ENCODE results near the gene CFAP99. TPM values are rescaled to one million over a fixed set of nuclear protein-coding genes. Genes with fewer than 3 reads are reported as not detected.

The CFAP99 gene
- polyA plus RNA-seq, 3 donors, result 0.15 to 0.27 TPM; not detected in 1

DNA sequence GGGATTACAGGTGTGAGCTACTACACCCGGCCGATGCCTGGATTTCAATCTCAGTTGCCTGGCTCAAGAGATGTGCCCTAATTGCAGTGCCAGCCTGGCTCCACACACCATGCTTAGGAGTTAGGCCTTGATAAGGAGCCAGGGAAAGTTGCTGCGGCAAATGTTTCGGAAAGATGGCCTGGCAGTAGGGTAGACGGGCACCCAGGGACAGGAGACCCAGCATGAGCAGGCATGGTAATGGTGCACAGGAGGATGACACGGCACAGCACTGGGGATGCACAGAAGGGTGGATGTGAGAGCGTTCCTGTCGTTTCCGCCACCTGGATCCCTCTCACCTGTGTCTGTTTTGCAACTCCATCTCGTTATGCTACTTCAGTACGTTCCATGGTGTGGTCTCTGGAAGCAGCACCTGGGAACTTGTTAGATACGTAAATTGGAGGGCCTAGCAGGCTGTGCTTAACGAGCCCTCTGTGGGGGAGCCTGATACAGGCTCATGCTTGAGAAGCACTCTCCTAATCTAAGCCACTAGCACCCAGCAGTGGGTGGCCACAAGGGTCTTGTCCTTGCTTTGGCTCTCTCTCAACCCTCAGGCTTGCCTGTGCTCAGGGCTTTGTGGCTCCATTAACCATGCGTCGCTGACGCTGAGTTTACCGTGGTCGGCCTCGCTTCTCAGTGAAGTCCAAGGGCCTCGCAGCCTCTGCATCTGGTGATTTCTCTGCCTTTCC is 70.5 kb downstream of the CFAP99 start:
- H3K36me3 Mint-ChIP-seq, result peaks cover 33 to 58% of the 10 kb centered on the region in 2 donors
- intact Hi-C loops (cut with micrococcal nuclease), result loop anchor here in 1 of 2 donors (5.0 kb wide), 1 partner anchor 48 kb away; the partner anchor contains the start of gene FAM193A
- peaks cover 0 to 2% (median 0%) of the 10 kb centered on the region in 3 donors for H3K27me3 Mint-ChIP-seq (ENCODE audit: low read depth in 3 of 3)
- H3K4me1 Mint-ChIP-seq, result peaks cover 51% of the 10 kb centered on the region
- DNase-seq, result no peak
- WGBS (ENCODE audit: insufficient coverage), result 99% methylated on average over 18 of the region's 20 CpGs
- H4K20me1 ChIP-seq (ENCODE audit: insufficient read depth, low read length), result peaks cover 94% of the 10 kb centered on the region
- H3K9me3 Mint-ChIP-seq, result peaks cover 0 to 3% (median 0%) of the 10 kb centered on the region in 7 donors
- peak overlapping the region in 1 of 2 donors; percentile 78 for H3K27ac ChIP-seq (ENCODE audit: low read depth in 1 of 2, low read length in 2 of 2)
- no peak overlapping the region for H3K4me3 ChIP-seq (replicated peaks in 1 of 3; ENCODE audit: low read depth in 2 of 3, low read length in 3 of 3)
- H3K27me3 ChIP-seq (ENCODE audit: control insufficient read depth in 2 of 2, insufficient read depth in 2 of 2, low read length in 2 of 2), result no peaks in the 10 kb centered on the region
- peak overlapping the region; percentile 27 to 92 (median 77) for H3K27ac Mint-ChIP-seq
- H3K4me2 ChIP-seq (replicated peaks; ENCODE audit: extremely low read depth, low read length, poor library complexity, severe bottlenecking), result no peak overlapping the region
- H3K4me3 Mint-ChIP-seq, result no peak overlapping the region
- peaks cover 38 to 51% of the 10 kb centered on the region in 2 donors for H3K4me1 ChIP-seq (ENCODE audit: control insufficient read depth in 1 of 2, insufficient read depth in 2 of 2, low read length in 2 of 2)
- TF ChIP-seq, protein P1, sequence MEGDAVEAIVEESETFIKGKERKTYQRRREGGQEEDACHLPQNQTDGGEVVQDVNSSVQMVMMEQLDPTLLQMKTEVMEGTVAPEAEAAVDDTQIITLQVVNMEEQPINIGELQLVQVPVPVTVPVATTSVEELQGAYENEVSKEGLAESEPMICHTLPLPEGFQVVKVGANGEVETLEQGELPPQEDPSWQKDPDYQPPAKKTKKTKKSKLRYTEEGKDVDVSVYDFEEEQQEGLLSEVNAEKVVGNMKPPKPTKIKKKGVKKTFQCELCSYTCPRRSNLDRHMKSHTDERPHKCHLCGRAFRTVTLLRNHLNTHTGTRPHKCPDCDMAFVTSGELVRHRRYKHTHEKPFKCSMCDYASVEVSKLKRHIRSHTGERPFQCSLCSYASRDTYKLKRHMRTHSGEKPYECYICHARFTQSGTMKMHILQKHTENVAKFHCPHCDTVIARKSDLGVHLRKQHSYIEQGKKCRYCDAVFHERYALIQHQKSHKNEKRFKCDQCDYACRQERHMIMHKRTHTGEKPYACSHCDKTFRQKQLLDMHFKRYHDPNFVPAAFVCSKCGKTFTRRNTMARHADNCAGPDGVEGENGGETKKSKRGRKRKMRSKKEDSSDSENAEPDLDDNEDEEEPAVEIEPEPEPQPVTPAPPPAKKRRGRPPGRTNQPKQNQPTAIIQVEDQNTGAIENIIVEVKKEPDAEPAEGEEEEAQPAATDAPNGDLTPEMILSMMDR (IDR thresholded peaks at IDR 0.05), result no peak
- no peaks in the 10 kb centered on the region for H3K9me3 ChIP-seq (replicated peaks in 1 of 2; ENCODE audit: control insufficient read depth in 1 of 2, insufficient read depth in 1 of 2, low read length in 2 of 2)
- no peak overlapping the region for H2AFZ ChIP-seq (ENCODE audit: insufficient read depth, low read depth, low read length, poor library complexity, severe bottlenecking)
- peaks cover 94% of the 10 kb centered on the region for H3K79me2 ChIP-seq (ENCODE audit: insufficient read depth, low read length)
- H3K9ac ChIP-seq (ENCODE audit: insufficient read depth, low read length, poor library complexity, severe bottlenecking), result peak overlapping the region; percentile 7
- H3K36me3 ChIP-seq (replicated peaks in 1 of 2; ENCODE audit: control insufficient read depth in 1 of 2, insufficient read depth in 2 of 2, low read length in 2 of 2), result peaks cover 28 to 56% of the 10 kb centered on the region in 2 donors

DNA sequence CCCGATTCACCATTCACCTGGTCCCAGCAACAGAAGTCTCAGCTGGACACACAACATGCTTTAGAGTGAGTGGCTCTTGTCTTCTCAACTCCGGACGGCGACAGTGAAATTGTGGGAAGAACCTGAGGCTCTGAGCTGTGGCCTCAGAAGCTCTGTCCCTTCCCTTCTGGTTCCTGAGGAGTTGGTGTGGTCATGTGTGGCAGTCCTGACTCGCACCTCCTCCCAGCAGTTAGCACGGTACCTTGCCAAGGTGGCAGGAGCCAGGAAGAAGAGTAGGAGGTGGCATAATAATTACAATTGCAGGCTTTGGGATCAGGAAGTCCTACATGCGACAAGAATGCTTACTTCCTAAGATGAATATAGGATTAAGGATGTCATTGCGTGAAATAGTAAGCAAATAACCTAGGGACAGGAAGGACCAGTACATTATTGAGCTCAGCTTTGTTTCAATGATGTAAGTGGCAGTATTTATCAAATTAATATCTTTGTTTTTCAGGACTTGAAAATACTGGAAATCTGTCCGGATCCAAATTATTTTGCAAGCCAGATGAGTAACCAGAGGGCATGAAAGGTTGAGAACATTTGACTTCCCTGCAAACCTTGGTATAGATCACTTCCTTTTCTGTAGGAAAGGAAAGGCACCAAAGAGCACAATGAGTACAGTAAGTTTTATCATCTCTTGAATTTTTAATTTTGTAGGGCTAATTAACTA is 71.2 kb downstream of the CFAP99 start:
- H3K4me3 Mint-ChIP-seq, result no peak overlapping the region
- Histone ChIP-seq H3K27ac (ENCODE audit: low read depth in 1 of 2, low read length in 2 of 2) (peak overlapping the region in 1 of 2 donors; percentile 78), H3K9me3 (replicated peaks in 1 of 2; ENCODE audit: control insufficient read depth in 1 of 2, insufficient read depth in 1 of 2, low read length in 2 of 2) (no peaks in the 10 kb centered on the region)

More for the DNA sequence above, 71.2 kb downstream of the CFAP99 start:
- H2AFZ ChIP-seq (ENCODE audit: insufficient read depth, low read depth, low read length, poor library complexity, severe bottlenecking), result no peak overlapping the region
- peak overlapping the region; percentile 7 for H3K9ac ChIP-seq (ENCODE audit: insufficient read depth, low read length, poor library complexity, severe bottlenecking)
- Mint-ChIP-seq H3K27me3 (ENCODE audit: low read depth in 3 of 3) (peaks cover 0 to 2% (median 0%) of the 10 kb centered on the region in 3 donors), H3K36me3 (peaks cover 37 to 64% of the 10 kb centered on the region in 2 donors), H3K4me1 (peaks cover 47% of the 10 kb centered on the region), H3K9me3 (peaks cover 0 to 3% (median 0%) of the 10 kb centered on the region in 7 donors), H3K27ac (peak overlapping the region; percentile 35 to 92 (median 77))
- intact Hi-C loops (cut with micrococcal nuclease), result loop anchor here in 1 of 2 donors (5.0 kb wide), 1 partner anchor 47 kb away; the partner anchor contains the start of gene FAM193A
- no peak for DNase-seq
- H3K4me1 ChIP-seq (ENCODE audit: control insufficient read depth in 1 of 2, insufficient read depth in 2 of 2, low read length in 2 of 2), result peaks cover 31 to 44% of the 10 kb centered on the region in 2 donors
- no peak overlapping the region for H3K4me2 ChIP-seq (replicated peaks; ENCODE audit: extremely low read depth, low read length, poor library complexity, severe bottlenecking)
- 87% methylated on average over 6 of the region's 9 CpGs for WGBS (ENCODE audit: insufficient coverage)
- H3K36me3 ChIP-seq (replicated peaks in 1 of 2; ENCODE audit: control insufficient read depth in 1 of 2, insufficient read depth in 2 of 2, low read length in 2 of 2), result peaks cover 28 to 58% of the 10 kb centered on the region in 2 donors
- peaks cover 95% of the 10 kb centered on the region for H3K79me2 ChIP-seq (ENCODE audit: insufficient read depth, low read length)
- TF ChIP-seq, protein P1 (IDR thresholded peaks at IDR 0.05), result no peak
- no peak overlapping the region for H3K4me3 ChIP-seq (replicated peaks in 1 of 3; ENCODE audit: low read depth in 2 of 3, low read length in 3 of 3)
- peaks cover 90% of the 10 kb centered on the region for H4K20me1 ChIP-seq (ENCODE audit: insufficient read depth, low read length)
- no peaks in the 10 kb centered on the region for H3K27me3 ChIP-seq (ENCODE audit: control insufficient read depth in 2 of 2, insufficient read depth in 2 of 2, low read length in 2 of 2)
